CD8-positive, alpha-beta memory T cell (primary cell): Measurements from ENCODE around the gene CLCF1. TPM values are rescaled to one million over a fixed set of nuclear protein-coding genes. Genes with fewer than 3 reads are reported as not detected.
"Not testable (repeated sequence)": the region's sequence is repeated elsewhere in the genome, so short reads cannot be mapped to it uniquely, and the experiment has no call there.

Experiments
- CTCF ChIA-PET: fragments of 350-600 bp; sonication (Branson Sonifier 250); formaldehyde crosslinking; loops from one replicate; lab custom pipeline; 2021; ENCODE audit warnings: antibody characterized with exemption; lab: Charles Lee
- POLR2A ChIA-PET: fragments of 350-600 bp; sonication (Branson Sonifier 250); formaldehyde crosslinking; loops from one replicate; lab custom pipeline; 2021; ENCODE audit warnings: antibody characterized with exemption; lab: Charles Lee
- DNase-seq, 5 donors: peaks; one replicate each; pipeline versions ENCODE4 v3.0.0 to v3.0.0-alpha.2; 2020 to 2022; ENCODE audit warnings: mixed read lengths in 1 of 5
- H3K27ac ChIP-seq: one replicate; pipeline ENCODE4 v1.7.0; 2013; ENCODE audit warnings: low read depth, mild to moderate bottlenecking, low read length, moderate library complexity
- H3K27me3 ChIP-seq: 2 replicates; pipeline ENCODE4 v1.7.0; 2013; ENCODE audit warnings: low read length, mild to moderate bottlenecking; ENCODE audit not compliant: insufficient read depth, poor library complexity, severe bottlenecking
- H3K36me3 ChIP-seq: 2 replicates; pipeline ENCODE4 v1.7.0; 2013; ENCODE audit warnings: mild to moderate bottlenecking, low read length, moderate library complexity; ENCODE audit not compliant: insufficient read depth
- H3K4me1 ChIP-seq: 2 replicates; pipeline ENCODE4 v1.7.0; 2013; ENCODE audit warnings: mild to moderate bottlenecking, low read length, moderate library complexity; ENCODE audit not compliant: insufficient read depth
- H3K4me3 ChIP-seq: 2 replicates; pipeline ENCODE4 v1.7.0; 2013; ENCODE audit warnings: mild to moderate bottlenecking, low read length
- H3K9me3 ChIP-seq: 2 replicates; pipeline ENCODE4 v1.7.0; 2013; ENCODE audit warnings: mild to moderate bottlenecking, low read length
- H3K27ac Mint-ChIP-seq, 8 donors: one replicate each; pipeline ENCODE4 v1.8.0; 2020 to 2021; ENCODE audit warnings: mixed read lengths in 8 of 8, mild to moderate bottlenecking in 6 of 8, inconsistent platforms in 3 of 8, moderate library complexity in 3 of 8
- H3K27me3 Mint-ChIP-seq, 2 donors: one replicate each; pipeline ENCODE4 v1.8.0; 2020 to 2021; ENCODE audit warnings: mixed read lengths in 2 of 2, mild to moderate bottlenecking in 1 of 2, moderate library complexity in 1 of 2
- H3K36me3 Mint-ChIP-seq, 3 donors: one replicate each; pipeline ENCODE4 v1.8.0; 2020 to 2021; ENCODE audit warnings: mixed read lengths in 3 of 3, inconsistent platforms in 1 of 3, mild to moderate bottlenecking in 1 of 3
- H3K4me1 Mint-ChIP-seq, 3 donors: one replicate each; pipeline ENCODE4 v1.8.0; 2020 to 2021; ENCODE audit warnings: mixed read lengths in 3 of 3, inconsistent platforms in 1 of 3, mild to moderate bottlenecking in 1 of 3
- H3K4me3 Mint-ChIP-seq, 7 donors: one replicate each; pipeline ENCODE4 v1.8.0; 2020 to 2021; ENCODE audit warnings: mixed read lengths in 7 of 7, mild to moderate bottlenecking in 6 of 7, moderate library complexity in 4 of 7, inconsistent platforms in 2 of 7
- H3K9me3 Mint-ChIP-seq, 5 donors: one replicate each; pipeline ENCODE4 v1.8.0; 2020 to 2022; ENCODE audit warnings: mixed read lengths in 5 of 5, mild to moderate bottlenecking in 3 of 5, moderate library complexity in 2 of 5, inconsistent platforms in 1 of 5
- polyA plus RNA-seq: library from polyadenylated mRNA; unstranded; fragments of 300-500 nt; fragmentation: Illumina TruSeq; gene quantifications from one replicate; pipeline ENCODE4 v1.2.3, GENCODE V29; 2021
- total RNA-seq, 2 experiments: library from RNA; stranded (reverse); gene quantifications; one replicate each; pipeline ENCODE4 v1.2.3, GENCODE V29; 2021

CLCF1 gene
- total and polyA plus RNA-seq, 3 experiments from 2014 or later = 3.5 to 4.6 (median 4.2) TPM

- no peak for DNase-seq
- H3K36me3 ChIP-seq = no peaks in the 10 kb centered on the region
- ChIA-PET CTCF (interaction anchor here (1.1 to 2.2 kb wide), 3 partner anchors 24 to 59 kb away, joined by 3 to 13 read pairs (median 8); partner anchors contain the start of gene POLD4), POLR2A (no interaction called here)
- no peaks in the 10 kb centered on the region for H3K9me3 ChIP-seq
- no peaks in the 10 kb centered on the region for H3K27me3 ChIP-seq
- H3K27me3 Mint-ChIP-seq = peaks cover 0 to 6% of the 10 kb centered on the region in 2 donors
- peaks cover 6% of the 10 kb centered on the region for H3K4me1 ChIP-seq
- H3K27ac Mint-ChIP-seq = peak overlapping the region in 1 of 8 donors; percentile 18
- peaks cover 11 to 20% (median 14%) of the 10 kb centered on the region in 3 donors for H3K4me1 Mint-ChIP-seq
- no peak overlapping the region for H3K27ac ChIP-seq
- H3K4me3 ChIP-seq = no peak overlapping the region
- H3K9me3 Mint-ChIP-seq = no peaks in the 10 kb centered on the region
- peaks cover 0 to 4% (median 2%) of the 10 kb centered on the region in 3 donors for H3K36me3 Mint-ChIP-seq
- peak overlapping the region in 1 of 7 donors; percentile 68 for H3K4me3 Mint-ChIP-seq
Observed at GRCh38 chr11:67321313-67321871, 52.0 kb downstream of the CLCF1 start.

GRCh38 chr11:67320691-67321090, 52.7 kb downstream of the CLCF1 start:
- no peak overlapping the region for H3K27ac ChIP-seq
- ChIA-PET CTCF (interaction anchor here (0.7 to 6.7 kb wide), 5 partner anchors 30 to 62 kb away, joined by 3 to 92 read pairs (median 7); partner anchors contain the start of gene GRK2), POLR2A (no interaction called here)
- DNase-seq = no peak
- peaks cover 6% of the 10 kb centered on the region for H3K4me1 ChIP-seq
- H3K9me3 ChIP-seq = no peaks in the 10 kb centered on the region
- H3K27me3 ChIP-seq = no peaks in the 10 kb centered on the region
- H3K36me3 ChIP-seq = no peaks in the 10 kb centered on the region
- Mint-ChIP-seq H3K27ac (no peak overlapping the region), H3K27me3 (peaks cover 0 to 6% of the 10 kb centered on the region in 2 donors), H3K4me1 (peaks cover 11 to 22% (median 15%) of the 10 kb centered on the region in 3 donors), H3K4me3 (peak overlapping the region in 1 of 7 donors; percentile 68), H3K9me3 (no peaks in the 10 kb centered on the region), H3K36me3 (peaks cover 0 to 4% (median 0%) of the 10 kb centered on the region in 3 donors)
- no peak overlapping the region for H3K4me3 ChIP-seq

- ChIA-PET POLR2A (interaction anchor here (0.9 to 1.4 kb wide), 2 partner anchors 31 to 52 kb away, joined by 3 to 5 read pairs; partner anchors contain the start of gene ANKRD13D), CTCF (interaction anchor here (0.7 to 7.2 kb wide), 6 partner anchors 24 to 62 kb away, joined by 3 to 94 read pairs (median 8); partner anchors contain the start of gene GRK2)
- H3K36me3 Mint-ChIP-seq = peaks cover 0 to 4% (median 0%) of the 10 kb centered on the region in 3 donors
- Histone ChIP-seq H3K27ac (no peak overlapping the region), H3K4me1 (peaks cover 6% of the 10 kb centered on the region), H3K4me3 (no peak overlapping the region), H3K9me3 (no peaks in the 10 kb centered on the region), H3K27me3 (no peaks in the 10 kb centered on the region), H3K36me3 (no peaks in the 10 kb centered on the region)
- peak overlapping the region in 3 of 8 donors; percentile 21 to 42 (median 33) for H3K27ac Mint-ChIP-seq
- no peak for DNase-seq
- peaks cover 0 to 6% of the 10 kb centered on the region in 2 donors for H3K27me3 Mint-ChIP-seq
- H3K9me3 Mint-ChIP-seq = no peaks in the 10 kb centered on the region
- H3K4me1 Mint-ChIP-seq = peaks cover 11 to 27% (median 22%) of the 10 kb centered on the region in 3 donors
- H3K4me3 Mint-ChIP-seq = peak overlapping the region in 1 of 7 donors; percentile 24
Observed at GRCh38 chr11:67320011-67320410, 53.4 kb downstream of the CLCF1 start.

- peak overlapping the region in 6 of 8 donors; percentile 33 to 95 (median 62) for H3K27ac Mint-ChIP-seq
Observed at GRCh38 chr11:67318876-67319275, 54.5 kb downstream of the CLCF1 start.

GRCh38 chr11:67317888-67318555, 55.4 kb downstream of the CLCF1 start:
- H3K4me3 Mint-ChIP-seq = peak overlapping the region; percentile 94 to 100 (median 96)
- H3K27me3 ChIP-seq = no peaks in the 10 kb centered on the region
- H3K27ac Mint-ChIP-seq = peak overlapping the region; percentile 84 to 98 (median 96)
- no peaks in the 10 kb centered on the region for H3K9me3 Mint-ChIP-seq
- peak overlapping the region; percentile 82 for H3K27ac ChIP-seq
- no peaks in the 10 kb centered on the region for H3K36me3 ChIP-seq
- H3K27me3 Mint-ChIP-seq = peaks cover 0 to 6% of the 10 kb centered on the region in 2 donors
- ChIA-PET CTCF (interaction anchor here (0.6 to 7.2 kb wide), 29 partner anchors 10 to 138 kb away, joined by 3 to 94 read pairs (median 5); partner anchors contain the start of genes ANKRD13D, GRK2, POLD4 and SSH3), POLR2A (interaction anchor here (0.6 to 3.5 kb wide), 11 partner anchors 14 to 78 kb away, joined by 4 to 27 read pairs (median 10); partner anchors contain the start of genes ANKRD13D, GRK2, POLD4 and SSH3)
- peak in 1 of 5 donors; percentile 64 for DNase-seq
- H3K36me3 Mint-ChIP-seq = peaks cover 0 to 4% (median 0%) of the 10 kb centered on the region in 3 donors
- peak overlapping the region; percentile 93 for H3K4me3 ChIP-seq
- H3K4me1 Mint-ChIP-seq = peaks cover 22 to 41% (median 36%) of the 10 kb centered on the region in 3 donors
- peaks cover 13% of the 10 kb centered on the region for H3K4me1 ChIP-seq
- no peaks in the 10 kb centered on the region for H3K9me3 ChIP-seq

More at GRCh38 chr11:67318876-67319275, 54.5 kb downstream of the CLCF1 start:
- POLR2A ChIA-PET = interaction anchor here (0.9 to 2.3 kb wide), 3 partner anchors 30 to 51 kb away, joined by 3 to 10 read pairs (median 5); partner anchors contain the start of gene ANKRD13D
- DNase-seq, H3K4me3 ChIP-seq, H3K36me3 Mint-ChIP-seq, H3K9me3 ChIP-seq, H3K27me3 ChIP-seq, H3K4me1 ChIP-seq, H3K36me3 ChIP-seq, H3K27me3 Mint-ChIP-seq, H3K9me3 Mint-ChIP-seq, H3K27ac ChIP-seq: not testable (repeated sequence)
- Mint-ChIP-seq H3K4me1 (peaks cover 15 to 34% (median 28%) of the 10 kb centered on the region in 3 donors), H3K4me3 (peak overlapping the region in 6 of 7 donors; percentile 45 to 97 (median 95))
- CTCF ChIA-PET = interaction anchor here (1.3 to 7.2 kb wide), 7 partner anchors 23 to 65 kb away, joined by 4 to 94 read pairs (median 8); partner anchors contain the start of gene GRK2

- Histone ChIP-seq H3K36me3 (no peaks in the 10 kb centered on the region), H3K4me1 (peaks cover 20% of the 10 kb centered on the region), H3K9me3 (no peaks in the 10 kb centered on the region), H3K27ac (peak overlapping the region; percentile 82), H3K4me3 (peak overlapping the region; percentile 93), H3K27me3 (no peaks in the 10 kb centered on the region)
- H3K4me3 Mint-ChIP-seq = peak overlapping the region; percentile 94 to 100 (median 96)
- H3K9me3 Mint-ChIP-seq = no peaks in the 10 kb centered on the region
- ChIA-PET CTCF (interaction anchor here (0.6 to 7.2 kb wide), 34 partner anchors 9 to 167 kb away, joined by 3 to 94 read pairs (median 5); partner anchors contain the start of genes ANKRD13D, GRK2, POLD4 and SSH3), POLR2A (interaction anchor here (0.6 to 3.5 kb wide), 12 partner anchors 13 to 198 kb away, joined by 4 to 27 read pairs (median 10); partner anchors contain the start of genes ANKRD13D, GRK2, KDM2A and POLD4)
- peaks cover 0 to 4% (median 0%) of the 10 kb centered on the region in 3 donors for H3K36me3 Mint-ChIP-seq
- H3K27me3 Mint-ChIP-seq = peaks cover 0 to 6% of the 10 kb centered on the region in 2 donors
- H3K4me1 Mint-ChIP-seq = peaks cover 29 to 48% (median 42%) of the 10 kb centered on the region in 3 donors
- peak; percentile 95 to 99 (median 97) for DNase-seq
- H3K27ac Mint-ChIP-seq = peak overlapping the region; percentile 84 to 98 (median 96)
Observed at GRCh38 chr11:67317205-67317887, 56.1 kb downstream of the CLCF1 start.

- ChIA-PET POLR2A (interaction anchor here (1.0 to 3.5 kb wide), 11 partner anchors 13 to 198 kb away, joined by 5 to 27 read pairs (median 10); partner anchors contain the start of genes ANKRD13D, GRK2, KDM2A and POLD4), CTCF (interaction anchor here (0.6 to 7.2 kb wide), 26 partner anchors 9 to 167 kb away, joined by 3 to 94 read pairs (median 6); partner anchors contain the start of genes ANKRD13D, GRK2, POLD4 and SSH3)
- Mint-ChIP-seq H3K4me3 (peak overlapping the region; percentile 94 to 100 (median 96)), H3K9me3 (no peaks in the 10 kb centered on the region), H3K36me3 (peaks cover 0 to 4% (median 0%) of the 10 kb centered on the region in 3 donors), H3K27me3 (peaks cover 0 to 6% of the 10 kb centered on the region in 2 donors), H3K27ac (peak overlapping the region in 7 of 8 donors; percentile 74 to 98 (median 94)), H3K4me1 (peaks cover 34 to 53% (median 47%) of the 10 kb centered on the region in 3 donors)
- Histone ChIP-seq H3K27me3 (no peaks in the 10 kb centered on the region), H3K36me3 (no peaks in the 10 kb centered on the region), H3K9me3 (no peaks in the 10 kb centered on the region), H3K4me1 (peaks cover 25% of the 10 kb centered on the region), H3K4me3 (peak overlapping the region; percentile 93), H3K27ac (peak overlapping the region; percentile 82)
- no peak for DNase-seq
Observed at GRCh38 chr11:67316882-67317204, 56.6 kb downstream of the CLCF1 start.
